Germinal center (tissue), 1 donor: ENCODE data around the gene MCAM.

Experiments
- DNase-seq: peaks from one replicate; pipeline ENCODE4 v3.0.0; 2012; ENCODE audit warnings: mixed read lengths, low spot score

The MCAM gene

DNA sequence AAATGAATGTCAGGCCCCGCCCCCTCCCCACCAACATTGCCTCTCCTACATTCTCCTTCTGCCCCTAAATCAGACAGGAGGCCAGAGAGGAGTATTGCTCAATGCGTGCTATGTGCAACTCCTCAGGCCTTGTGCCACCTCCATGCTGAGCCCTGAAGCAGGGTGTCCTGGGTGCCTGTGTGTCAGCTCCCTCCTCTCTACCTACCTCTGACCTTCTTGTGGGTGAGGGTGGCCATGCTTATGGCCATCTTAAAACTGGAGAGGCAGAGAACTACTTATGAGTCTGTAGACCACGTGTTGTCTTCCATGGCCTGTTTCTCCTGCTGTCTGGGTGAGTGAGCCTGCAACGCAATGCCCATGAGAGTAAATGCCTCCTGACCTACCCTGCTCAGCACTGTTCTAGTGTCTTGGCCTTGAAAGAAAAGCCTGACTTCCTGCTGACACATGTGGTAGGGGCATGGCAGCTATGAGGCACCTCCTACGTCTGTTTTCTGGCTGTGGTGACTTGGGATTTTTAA is 10.5 kb downstream of the MCAM start:
- DNase-seq: no peak

DNA sequence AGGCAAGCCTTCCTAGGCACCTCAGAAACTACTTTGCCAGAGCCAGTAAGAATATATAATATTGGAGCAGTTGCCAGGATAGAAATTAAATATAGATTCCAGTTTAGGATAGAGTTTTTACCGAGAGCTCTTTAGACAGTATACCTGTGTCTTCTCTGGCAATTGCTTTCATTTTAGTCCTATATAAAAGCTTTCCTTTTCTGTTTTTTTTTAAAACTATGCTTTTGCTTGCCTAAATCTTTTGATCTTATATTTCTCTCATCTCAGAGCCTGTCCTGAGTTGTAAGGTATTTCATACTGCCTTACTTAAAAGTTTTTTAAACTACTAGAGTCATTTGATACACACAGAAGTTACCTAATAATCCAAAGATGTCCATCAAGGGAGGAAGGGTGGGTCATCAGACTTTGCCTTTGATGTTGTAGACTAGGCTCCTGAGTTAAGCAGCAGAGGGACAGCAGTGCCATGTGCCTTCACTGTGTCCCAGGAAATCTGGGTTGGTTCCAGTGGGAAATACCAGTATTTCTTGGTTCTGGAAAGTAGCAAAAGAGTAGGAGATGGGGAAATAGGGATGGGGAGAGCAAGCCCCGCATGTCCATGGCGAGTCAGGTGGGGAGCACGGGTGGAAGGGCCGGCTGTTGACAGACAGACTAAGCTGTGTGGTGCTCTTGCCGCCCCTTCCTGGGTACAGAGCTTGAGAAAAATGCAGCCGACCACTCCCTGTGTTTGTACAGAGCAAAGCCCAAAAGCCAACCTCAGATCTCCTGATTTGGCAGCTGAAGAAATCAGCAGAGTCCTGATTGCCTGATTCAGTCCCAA is 11.2 kb downstream of the MCAM start:
- no peak for DNase-seq

DNA sequence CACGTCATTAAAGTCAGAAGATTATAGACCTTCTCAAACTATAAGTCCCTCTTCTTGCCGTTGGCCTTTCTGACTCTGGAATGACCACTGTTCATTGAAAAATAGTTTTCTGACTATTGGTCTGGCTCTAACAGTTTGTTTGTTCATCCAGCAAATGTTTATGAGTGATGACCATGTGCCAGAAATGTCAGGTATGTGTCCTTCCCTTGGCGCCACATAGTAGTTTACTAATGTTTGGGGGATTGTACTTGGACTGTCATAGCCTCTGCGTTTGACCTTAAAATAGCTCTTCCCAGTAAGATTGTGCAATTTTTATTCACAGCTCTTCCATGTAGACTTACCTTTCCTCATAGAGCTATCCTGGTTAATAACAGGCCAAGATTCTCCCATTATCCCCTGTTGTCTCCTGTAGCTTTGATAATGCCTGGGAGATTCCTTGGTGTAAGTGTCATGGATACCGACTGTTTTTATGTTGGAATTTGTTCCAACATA is 13.7 kb downstream of the MCAM start:
- no peak for DNase-seq

DNA sequence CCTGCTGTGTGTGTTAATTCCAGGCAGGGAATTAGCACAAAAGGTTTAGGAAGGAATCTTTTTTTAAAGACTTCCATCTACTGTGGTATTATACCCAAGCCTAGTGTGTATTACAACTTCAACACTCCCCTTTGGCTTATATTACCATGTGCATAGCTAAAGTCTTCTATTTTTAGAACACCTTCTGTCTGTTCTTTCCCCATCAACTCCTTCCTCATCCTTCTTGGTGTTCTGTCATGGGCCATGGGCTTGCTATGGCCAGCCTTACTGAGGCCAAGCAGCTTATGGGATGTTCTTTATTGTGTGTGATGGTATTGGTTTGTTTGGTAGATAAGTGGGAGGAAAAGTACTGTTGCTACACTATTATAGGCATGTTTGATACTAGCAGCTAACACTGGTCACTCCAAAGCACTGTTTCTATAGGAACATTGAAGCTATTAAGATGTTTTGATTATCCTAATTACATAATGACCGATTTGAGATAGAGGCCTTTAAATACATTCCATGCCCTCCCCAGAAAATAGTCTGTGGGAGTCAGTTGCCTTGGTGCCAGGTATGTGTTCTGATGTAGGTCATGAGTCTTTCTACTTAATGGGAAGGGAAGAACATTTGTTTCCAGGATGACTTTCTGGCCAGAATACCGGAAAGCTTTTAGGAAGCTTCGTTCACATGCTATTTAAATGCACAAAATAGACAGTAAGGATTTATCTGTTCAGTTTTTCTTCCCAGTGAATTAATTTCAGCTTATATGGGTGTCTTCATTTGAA is 16.5 kb downstream of the MCAM start:
- no peak for DNase-seq

DNA sequence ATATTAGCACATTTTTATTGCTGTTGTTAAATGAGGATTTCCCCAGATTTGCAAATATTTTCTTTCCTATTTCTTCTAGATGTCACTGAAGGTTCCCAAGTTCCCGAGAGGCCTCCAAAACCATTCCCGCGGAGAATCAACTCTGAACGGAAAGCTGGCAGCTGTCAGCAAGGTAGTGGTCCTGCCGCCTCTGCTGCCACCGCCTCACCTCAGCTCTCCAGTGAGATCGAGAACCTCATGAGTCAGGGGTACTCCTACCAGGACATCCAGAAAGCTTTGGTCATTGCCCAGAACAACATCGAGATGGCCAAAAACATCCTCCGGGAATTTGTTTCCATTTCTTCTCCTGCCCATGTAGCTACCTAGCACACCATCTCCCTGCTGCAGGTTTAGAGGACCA is 17.5 kb downstream of the MCAM start:
- DNase-seq: no peak

DNA sequence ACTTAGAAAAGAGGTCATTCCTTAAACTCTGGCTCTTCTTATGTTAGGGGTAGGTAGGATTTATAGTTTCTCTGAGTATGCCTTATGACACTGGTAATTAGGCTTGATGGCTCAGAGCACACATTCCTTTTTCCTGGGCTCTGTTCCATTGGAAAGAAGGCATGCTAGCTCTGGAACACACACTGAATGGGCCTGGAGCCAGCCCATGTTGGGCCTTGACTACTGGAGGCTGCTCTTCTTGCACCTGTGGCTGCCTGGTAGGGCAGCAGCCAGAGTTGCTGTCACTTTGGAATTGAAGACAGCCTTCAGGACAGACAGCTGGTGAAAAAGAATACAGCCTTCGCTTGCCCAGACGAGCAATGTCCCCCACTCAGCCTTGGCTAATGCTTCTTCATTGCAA is 18.2 kb downstream of the MCAM start:
- DNase-seq: no peak

DNA sequence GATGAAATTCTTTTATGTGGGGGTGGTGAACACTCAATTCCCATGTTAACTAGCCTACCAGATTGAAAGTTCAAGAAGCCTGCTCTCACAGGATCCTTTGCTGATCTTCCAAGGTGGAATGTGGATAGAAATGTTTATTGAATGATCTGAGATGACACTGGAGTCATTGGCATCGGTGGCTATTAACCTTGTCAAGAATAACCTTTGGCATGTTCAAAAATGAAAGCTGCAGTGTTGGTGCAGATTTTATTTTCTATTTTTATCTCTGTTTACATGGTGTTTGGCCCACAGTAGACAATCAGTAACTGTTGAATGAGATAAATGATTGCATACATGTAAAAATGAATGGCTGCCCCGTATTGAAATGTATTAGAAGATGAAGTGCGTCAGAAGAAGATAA is 19.0 kb downstream of the MCAM start:
- DNase-seq: no peak

DNA sequence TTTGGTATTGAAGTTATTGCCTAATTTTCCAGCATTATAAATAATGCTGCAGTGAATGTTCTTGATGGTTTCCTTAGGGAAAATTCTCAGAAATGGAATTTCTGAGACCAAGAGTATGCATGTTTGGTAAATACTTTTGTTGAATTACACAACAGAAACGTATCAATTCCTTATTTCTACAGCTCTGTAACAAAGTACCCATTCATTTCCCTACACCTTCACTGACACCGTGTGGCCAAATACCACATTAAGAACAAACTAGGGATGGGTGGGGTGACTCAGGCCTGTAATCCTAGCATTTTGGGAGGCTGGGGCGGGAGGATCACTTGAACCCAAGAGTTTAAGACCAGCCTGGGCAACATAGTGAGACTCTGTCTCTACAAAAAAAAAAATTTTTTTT is 21.8 kb downstream of the MCAM start:
- DNase-seq: no peak

DNA sequence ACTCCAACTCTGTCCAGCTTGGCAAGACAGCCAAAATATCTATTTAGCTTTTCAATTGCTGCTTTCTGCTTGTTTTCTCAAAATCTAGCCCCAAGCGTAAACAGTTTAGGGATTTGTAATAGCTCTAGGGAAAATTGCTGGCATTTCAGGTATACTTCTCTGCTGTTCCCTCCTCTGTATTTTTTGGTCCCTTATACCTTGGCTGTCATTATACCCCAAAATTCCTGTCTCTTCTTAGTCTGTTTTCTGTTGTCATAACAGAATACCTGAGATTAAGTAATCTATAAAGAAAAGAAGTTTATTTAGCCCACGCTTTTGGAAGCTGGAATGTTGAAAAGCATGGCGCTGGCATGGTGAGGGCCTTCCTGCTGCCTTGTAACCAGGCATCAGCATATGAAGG is 23.5 kb downstream of the MCAM start:
- no peak for DNase-seq

DNA sequence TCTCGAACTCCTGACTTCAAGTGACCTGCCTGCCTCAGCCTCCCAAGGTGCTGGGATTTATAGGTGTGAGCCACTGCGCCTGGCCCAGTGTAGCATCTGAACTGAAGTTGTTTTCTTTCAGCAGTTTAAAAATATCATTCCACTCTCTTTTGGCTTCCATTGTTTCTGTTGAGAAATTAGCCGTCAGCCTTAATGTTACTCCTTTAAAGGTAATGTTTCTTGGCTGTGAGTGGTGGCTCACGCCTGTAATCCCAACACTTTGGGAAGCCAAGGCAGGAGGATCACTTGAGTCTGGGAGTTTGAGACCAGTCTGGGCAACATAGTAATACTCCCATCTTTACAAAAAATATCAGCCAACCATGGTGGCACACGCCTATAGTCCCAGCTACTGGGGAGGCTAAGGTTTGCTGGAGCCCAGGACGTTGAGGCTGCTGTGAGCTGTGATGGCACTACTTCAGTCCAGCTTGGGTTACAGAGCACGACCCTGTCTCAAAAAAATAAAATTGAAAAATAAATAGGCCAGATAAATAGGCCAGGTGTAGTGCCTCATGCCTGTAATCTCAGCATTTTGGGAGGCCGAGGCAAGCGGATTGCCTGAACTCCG is 25.9 kb downstream of the MCAM start:
- no peak for DNase-seq

DNA sequence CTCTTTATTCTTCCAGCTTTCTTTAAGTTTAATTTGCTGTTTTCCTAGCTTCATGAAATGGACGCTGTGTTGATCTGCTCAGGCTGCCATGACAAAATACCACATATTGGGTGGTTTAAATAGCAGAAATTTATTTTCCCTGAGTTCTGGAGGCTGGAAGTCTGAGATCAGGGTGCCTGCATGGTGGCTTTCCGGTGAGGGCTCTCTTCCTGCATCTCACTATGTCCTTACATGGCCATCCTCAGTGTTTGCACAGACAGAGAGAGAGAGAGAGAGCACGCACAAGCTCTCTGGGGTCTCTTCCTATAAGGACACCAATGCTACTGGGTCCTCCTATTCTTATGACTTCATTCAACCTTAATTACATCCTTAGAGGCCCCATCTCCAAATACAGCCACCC is 28.7 kb downstream of the MCAM start:
- no peak for DNase-seq

DNA sequence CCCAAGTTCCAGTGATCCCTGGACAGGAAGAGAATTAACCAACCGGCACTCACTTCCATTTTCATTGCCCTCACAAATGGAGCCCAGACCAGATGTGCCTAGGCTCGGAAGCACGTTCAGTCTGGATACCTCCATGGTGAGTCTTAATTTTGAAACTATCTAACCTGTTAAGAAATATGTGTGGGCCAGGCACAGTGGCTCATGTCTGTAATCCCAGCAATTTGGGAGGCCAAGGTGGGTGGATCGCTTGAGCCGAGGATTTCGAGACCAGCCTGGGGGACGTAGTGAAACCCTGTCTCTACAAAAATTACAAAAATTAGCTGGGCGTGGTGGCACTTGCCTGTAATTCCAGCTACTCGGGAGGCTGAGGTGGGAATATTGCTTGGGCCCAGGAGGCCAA is 31.5 kb downstream of the MCAM start:
- DNase-seq: no peak

DNA sequence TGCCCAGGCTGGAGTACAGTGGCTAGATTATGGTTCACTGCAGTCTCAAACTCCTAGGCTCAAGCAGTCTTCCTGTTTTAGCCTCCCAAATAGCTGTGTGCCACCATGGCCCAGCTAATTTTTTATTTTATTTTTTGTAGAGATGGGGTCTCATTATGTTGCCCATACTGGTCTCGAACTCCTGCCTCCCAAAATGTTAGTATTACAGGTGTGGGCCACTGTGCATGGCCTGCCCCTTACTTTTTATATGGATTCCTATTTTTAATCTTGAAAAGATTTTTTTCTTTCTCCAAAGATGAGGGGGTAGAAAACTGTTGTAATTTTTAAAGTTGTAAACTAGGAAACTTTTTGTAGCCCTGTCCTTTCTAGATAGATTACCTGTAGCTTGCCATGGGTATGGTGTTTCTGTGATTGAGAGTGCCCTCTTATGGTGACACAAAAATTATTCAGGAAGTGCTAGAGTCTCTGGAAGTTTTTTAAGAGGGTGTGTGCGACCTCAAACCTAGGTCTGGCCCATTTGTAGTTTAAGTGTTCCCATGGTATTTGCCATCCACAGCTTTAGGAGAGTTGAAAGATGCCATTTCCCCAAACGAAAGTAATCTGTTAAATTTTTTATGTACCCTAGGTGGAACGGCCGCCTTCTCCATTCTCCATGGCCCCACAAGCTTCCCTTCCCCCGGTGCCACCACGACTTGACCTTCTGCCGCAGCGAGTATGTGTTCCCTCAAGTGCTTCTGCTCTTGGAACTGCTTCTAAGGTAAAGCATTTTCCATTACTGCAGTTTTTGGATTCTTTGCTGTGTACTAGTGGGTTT is 32.4 kb downstream of the MCAM start:
- peak; percentile 59 for DNase-seq

DNA sequence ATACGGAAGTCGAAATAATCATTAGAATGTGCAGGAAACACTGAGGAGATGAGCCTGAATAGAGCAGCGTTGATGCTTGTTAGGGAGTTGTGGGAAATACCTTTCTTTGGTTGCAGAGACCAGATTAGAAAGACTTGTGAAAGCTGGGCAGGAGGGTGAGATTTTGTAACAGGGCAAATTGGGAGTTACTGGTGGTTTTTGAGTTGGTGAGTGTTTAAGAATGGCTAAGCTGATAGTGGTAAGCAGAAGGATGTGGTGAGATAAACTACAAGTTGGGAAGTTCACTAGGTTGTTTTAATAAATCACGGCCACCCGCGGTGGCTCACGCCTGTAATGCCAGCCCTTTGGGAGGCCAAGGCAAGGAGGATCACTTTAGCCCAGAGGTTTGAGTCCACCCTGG is 34.4 kb downstream of the MCAM start:
- no peak for DNase-seq

DNA sequence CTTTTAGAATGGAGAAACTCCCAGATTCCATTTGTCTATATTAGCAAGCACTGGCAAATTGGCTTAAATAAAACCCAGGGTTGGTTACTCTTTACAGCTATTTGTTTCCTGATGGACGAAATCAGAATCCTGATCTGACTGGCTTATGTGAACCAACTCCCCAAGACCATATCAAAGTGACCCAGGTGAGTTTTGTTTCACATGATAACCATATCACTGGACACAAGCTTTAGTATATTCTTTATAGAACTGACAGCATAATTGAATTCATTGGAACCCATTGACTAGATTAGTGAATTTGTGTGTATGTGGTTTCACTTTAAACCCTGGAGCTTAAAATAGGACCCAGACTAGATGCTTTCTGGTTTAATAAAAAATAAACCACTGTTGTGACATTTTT is 39.3 kb downstream of the MCAM start:
- DNase-seq: no peak

DNA sequence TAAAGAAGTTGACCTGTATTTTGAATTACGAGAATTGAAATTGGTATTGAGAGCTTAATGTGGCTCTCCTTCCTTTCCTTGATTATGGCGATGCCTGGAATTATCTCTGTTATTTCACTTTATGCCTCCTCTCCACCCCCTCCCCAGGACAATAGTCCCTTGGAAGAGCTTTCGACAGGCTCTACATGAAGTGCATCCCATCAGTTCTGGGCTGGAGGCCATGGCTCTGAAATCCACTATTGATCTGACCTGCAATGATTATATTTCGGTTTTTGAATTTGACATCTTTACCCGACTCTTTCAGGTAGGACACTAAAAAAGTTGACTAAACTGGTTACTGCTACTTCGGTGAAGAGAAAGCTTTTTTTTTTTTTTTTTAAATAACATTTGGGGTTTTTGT is 43.2 kb downstream of the MCAM start:
- no peak for DNase-seq

DNA sequence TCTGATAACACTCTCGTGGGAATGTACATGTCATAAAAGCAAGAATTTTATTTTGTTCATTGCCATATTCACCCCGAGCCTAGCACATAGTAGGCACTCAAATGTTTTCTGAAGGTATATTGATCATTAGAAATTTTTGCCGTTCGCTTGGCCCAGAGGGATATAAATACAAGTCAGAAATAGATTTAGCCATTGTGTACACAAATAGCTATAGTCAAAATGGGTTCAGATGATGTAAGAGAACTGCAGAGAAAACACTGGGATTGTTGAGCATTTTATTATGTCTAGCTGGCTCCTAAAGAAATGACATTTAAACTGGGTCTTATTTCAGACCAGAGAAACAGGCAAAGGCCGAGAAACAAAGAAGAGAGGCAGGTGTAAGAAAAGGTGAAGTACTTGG is 49.3 kb downstream of the MCAM start:
- no peak for DNase-seq

DNA sequence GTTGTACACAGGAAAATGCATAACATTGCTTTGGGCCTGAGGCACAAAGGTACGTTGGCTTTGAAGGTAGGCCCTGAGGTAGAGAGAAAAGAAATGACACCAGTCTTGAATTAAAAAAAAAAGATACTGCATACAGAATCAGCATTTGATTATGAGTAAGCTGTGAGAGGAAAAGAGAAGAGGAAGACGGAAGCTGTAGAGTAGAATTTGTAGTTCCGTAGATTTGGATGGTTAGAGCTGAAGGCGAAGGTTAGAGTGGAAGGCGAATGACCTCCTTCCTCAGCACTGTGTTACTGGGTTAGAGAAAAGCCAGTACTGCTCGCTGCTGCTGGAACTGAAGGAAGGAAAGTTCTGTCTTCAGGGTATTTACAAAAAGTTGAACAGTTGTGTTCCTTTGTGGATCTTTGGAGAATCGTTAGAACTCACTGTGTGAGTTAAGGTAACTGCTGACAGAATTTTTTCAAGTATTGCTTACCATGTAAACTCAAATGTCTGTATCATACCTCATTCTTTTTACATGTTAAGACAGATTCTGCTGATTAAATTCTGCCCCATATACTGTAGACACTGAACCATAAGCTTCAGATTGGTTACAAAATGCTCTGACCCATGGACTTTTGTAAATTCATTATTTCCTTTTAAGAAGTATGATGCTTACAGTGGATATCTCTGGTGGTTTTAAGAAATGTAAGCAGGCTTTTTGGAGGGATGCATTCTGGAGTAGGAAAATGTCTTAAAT is 50.2 kb downstream of the MCAM start:
- no peak for DNase-seq

DNA sequence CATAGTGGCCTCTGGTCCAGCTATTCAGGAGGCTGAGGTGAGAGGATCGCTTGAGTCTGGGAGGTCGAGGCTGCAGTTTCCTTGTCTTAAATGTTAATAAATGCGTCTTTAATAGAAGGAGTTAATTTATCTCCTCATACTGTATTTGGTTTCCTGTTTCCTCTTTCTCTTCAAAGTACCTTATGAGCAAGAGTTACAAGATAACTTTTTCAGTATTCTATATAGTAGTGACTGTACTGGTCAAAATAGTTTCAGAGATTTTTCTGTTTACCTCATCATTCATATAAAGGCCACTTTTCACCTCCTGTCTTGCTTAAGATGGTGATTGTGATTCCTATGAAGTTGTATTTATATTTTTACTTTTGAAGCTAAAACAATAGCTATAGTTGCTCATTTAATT is 50.9 kb downstream of the MCAM start:
- DNase-seq: no peak

DNA sequence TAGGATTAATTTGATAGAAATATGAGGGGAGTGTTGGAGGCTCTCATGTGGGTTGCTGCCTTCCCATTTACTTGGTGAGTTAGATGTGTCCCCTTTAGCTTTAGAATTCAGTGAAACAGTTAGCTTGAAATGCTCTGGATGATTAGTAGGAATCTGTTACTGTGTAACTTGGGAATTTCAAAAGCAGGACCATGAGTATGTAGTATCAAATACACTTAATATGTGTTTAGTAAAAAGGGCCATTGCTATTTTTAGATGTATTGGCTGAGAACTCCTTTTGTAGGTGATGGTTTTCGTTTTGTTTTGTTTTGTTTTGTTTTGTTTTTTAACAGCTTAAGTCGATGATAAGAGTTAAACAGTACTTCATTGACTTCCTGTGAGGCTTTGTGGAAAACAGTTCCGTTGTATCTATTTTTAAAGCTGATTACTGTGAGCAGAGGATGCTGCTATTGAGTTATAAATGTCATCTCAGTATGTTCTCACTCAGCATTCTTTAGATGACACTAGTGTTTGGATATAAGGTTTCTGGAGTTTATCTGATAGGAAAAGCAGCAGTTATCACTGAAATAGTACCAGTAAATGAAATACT is 53.5 kb downstream of the MCAM start:
- peak; percentile 3 for DNase-seq
